ENCODE data around the gene CGB2. TPM values are rescaled to one million over a fixed set of nuclear protein-coding genes. Genes with fewer than 3 reads are reported as not detected.
"Not testable (repeated sequence)": the region's sequence is repeated elsewhere in the genome, so short reads cannot be mapped to it uniquely, and the experiment has no call there.

The CGB2 gene
- total RNA-seq, 2 experiments from 2014 or later, result not detected

GRCh38 chr19:49050376-49051033 is 18.8 kb downstream of the CGB2 start:
- H3K9me2 ChIP-seq (ENCODE audit: insufficient read depth, low read length); H3K27ac ChIP-seq (ENCODE audit: low read depth, low read length, poor library complexity, severe bottlenecking); H3K4me1 ChIP-seq (ENCODE audit: insufficient read depth, low read length, poor library complexity, severe bottlenecking); BruUV-seq (replicated peaks); H3K4me3 ChIP-seq (ENCODE audit: low read depth, low read length, poor library complexity, severe bottlenecking); H3K9me3 ChIP-seq (ENCODE audit: low read length); H4K20me1 ChIP-seq (ENCODE audit: insufficient read depth, low read length); POLR2A ChIA-PET; H3K4me2 ChIP-seq (ENCODE audit: low read length); H3K36me3 ChIP-seq (ENCODE audit: insufficient read depth, low read length); intact Hi-C loops (cut with micrococcal nuclease; ENCODE audit: unreplicated experiment); H3K79me2 ChIP-seq (ENCODE audit: insufficient read depth, low read depth, low read length); H2AFZ ChIP-seq (ENCODE audit: low read length); CTCF ChIA-PET (ENCODE audit: unreplicated experiment); DNase-seq (ENCODE audit: low spot score): not testable (repeated sequence)

DNA sequence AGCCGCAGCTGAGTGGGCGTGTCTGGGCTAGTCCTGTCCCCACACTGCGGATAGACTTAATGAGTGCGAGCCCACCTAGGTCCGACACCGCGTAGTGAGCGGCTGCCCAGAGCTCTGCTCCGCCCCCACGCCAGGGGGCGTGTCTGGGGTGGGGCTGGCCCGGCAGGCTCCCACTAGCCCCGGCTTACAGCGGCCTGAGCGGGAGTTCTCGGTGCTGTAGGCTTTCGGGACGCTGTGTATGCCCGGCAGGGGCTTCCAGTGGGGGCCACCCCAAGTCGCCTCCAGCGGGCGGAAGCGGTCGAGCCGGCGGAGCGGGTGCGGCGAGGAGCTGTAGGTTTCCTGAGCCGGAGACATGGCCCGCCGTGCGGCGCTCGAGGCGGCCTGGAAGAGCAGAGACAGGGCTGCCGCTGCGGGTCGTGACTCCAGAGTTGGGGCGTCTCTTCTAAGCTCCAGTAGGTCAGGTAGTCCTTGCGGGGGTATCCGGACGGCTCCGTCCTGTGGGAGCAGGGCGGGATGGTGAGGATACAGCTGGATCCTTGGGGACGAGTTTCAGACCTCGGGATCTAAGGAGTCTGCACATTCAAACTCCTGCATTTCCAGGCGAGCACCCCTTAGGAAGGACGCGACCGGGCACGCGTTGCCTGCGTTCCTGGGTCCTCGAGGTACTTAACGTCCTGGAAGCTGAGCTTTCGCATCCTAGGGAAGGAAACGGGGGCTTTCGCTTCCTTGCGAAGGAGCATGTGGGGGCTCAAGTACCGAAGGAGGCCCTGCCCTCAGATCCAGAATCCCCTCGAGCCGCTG is 24.6 kb downstream of the CGB2 start:
- Histone ChIP-seq H3K4me2 (ENCODE audit: low read length) (peak overlapping the region; percentile 49), H3K4me1 (ENCODE audit: insufficient read depth, low read length, poor library complexity, severe bottlenecking) (no peaks in the 10 kb centered on the region), H4K20me1 (ENCODE audit: insufficient read depth, low read length) (no peaks in the 10 kb centered on the region), H3K36me3 (ENCODE audit: insufficient read depth, low read length) (no peaks in the 10 kb centered on the region), H2AFZ (ENCODE audit: low read length) (no peak overlapping the region), H3K9me3 (ENCODE audit: low read length) (no peaks in the 10 kb centered on the region), H3K79me2 (ENCODE audit: insufficient read depth, low read depth, low read length) (no peaks in the 10 kb centered on the region), H3K4me3 (ENCODE audit: low read depth, low read length, poor library complexity, severe bottlenecking) (peak overlapping the region; percentile 42), H3K9me2 (ENCODE audit: insufficient read depth, low read length) (no peaks in the 10 kb centered on the region), H3K27ac (ENCODE audit: low read depth, low read length, poor library complexity, severe bottlenecking) (no peak overlapping the region)
- CTCF ChIA-PET (ENCODE audit: unreplicated experiment), result interaction anchor here (0.5 kb wide), 1 partner anchor 71 kb away, joined by 5 read pairs; no protein-coding TSS in a partner anchor
- POLR2A ChIA-PET, result no interaction called here
- intact Hi-C loops (cut with micrococcal nuclease; ENCODE audit: unreplicated experiment), result no loop called here
- no peak; the same call in 1 of the 2 replicates for TF ChIP-seq CTCF (conservative IDR thresholded peaks at IDR 0.05; ENCODE audit: low read length)
- no peak for TF ChIP-seq EZH2phosphoT487 (IDR thresholded peaks at IDR 0.05; ENCODE audit: borderline replicate concordance, low read depth, low read length)
- BruUV-seq (replicated peaks), result no TSS peak
- DNase-seq (ENCODE audit: low spot score), result peak; percentile 27

- BruUV-seq (replicated peaks); H4K20me1 ChIP-seq (ENCODE audit: insufficient read depth, low read length); DNase-seq (ENCODE audit: low spot score); H2AFZ ChIP-seq (ENCODE audit: low read length); intact Hi-C loops (cut with micrococcal nuclease; ENCODE audit: unreplicated experiment); H3K4me2 ChIP-seq (ENCODE audit: low read length); H3K4me3 ChIP-seq (ENCODE audit: low read depth, low read length, poor library complexity, severe bottlenecking); H3K36me3 ChIP-seq (ENCODE audit: insufficient read depth, low read length); H3K4me1 ChIP-seq (ENCODE audit: insufficient read depth, low read length, poor library complexity, severe bottlenecking); H3K9me3 ChIP-seq (ENCODE audit: low read length); H3K27ac ChIP-seq (ENCODE audit: low read depth, low read length, poor library complexity, severe bottlenecking); H3K79me2 ChIP-seq (ENCODE audit: insufficient read depth, low read depth, low read length); CTCF ChIA-PET (ENCODE audit: unreplicated experiment); H3K9me2 ChIP-seq (ENCODE audit: insufficient read depth, low read length): not testable (repeated sequence)
- POLR2A ChIA-PET, result interaction anchor here (0.5 kb wide), 1 partner anchor 553 kb away, joined by 3 read pairs; no protein-coding TSS in a partner anchor
These were observed 25.4 kb downstream of the CGB2 start for GRCh38 chr19:49056902-49057596.

Data from OCI-LY7 (cell line).